Lower lobe of right lung (tissue), 2 donors: ENCODE results near the gene TPM1. TPM values are rescaled to one million over a fixed set of nuclear protein-coding genes. Genes with fewer than 3 reads are reported as not detected.

ENCODE experiments used
- ATAC-seq, 2 donors: fragments of 200-7000 bp; cut with Tn5 transposase; one replicate each; pipeline ENCODE4 v1.9.1; 2020 to 2022; ENCODE audit warnings: mild to moderate bottlenecking in 2 of 2, moderate library complexity in 2 of 2
- DNase-seq: peaks from one replicate; pipeline ENCODE4 v3.0.0-alpha.2; 2020
- H3K27ac ChIP-seq: fragments of 200-600 bp; one replicate; pipeline ENCODE4 v1.8.0; 2022
- H3K27me3 ChIP-seq: fragments of 200-600 bp; one replicate; pipeline ENCODE4 v1.8.0; 2022; ENCODE audit warnings: low read depth
- H3K36me3 ChIP-seq: fragments of 200-600 bp; one replicate; pipeline ENCODE4 v1.8.0; 2022; ENCODE audit warnings: mild to moderate bottlenecking
- H3K4me1 ChIP-seq: fragments of 200-600 bp; one replicate; pipeline ENCODE4 v1.8.0; 2022
- H3K4me3 ChIP-seq: fragments of 200-600 bp; one replicate; pipeline ENCODE4 v1.8.0; 2022; ENCODE audit warnings: mild to moderate bottlenecking
- H3K9me3 ChIP-seq: fragments of 200-600 bp; one replicate; pipeline ENCODE4 v1.8.0; 2022
- intact Hi-C: fragments of 100-400 bp; cut with DNase I; formaldehyde crosslinking; loops from one replicate; pipeline ENCODE4 v1.11.0; 2022
- total RNA-seq: library from RNA; stranded (reverse); fragmentation: NEBNext Ultra II Directional; extraction: Animal tissue kit (Norgen Biotek cat#: 25700); gene quantifications from one replicate; pipeline ENCODE4 v1.2.1, GENCODE V29; 2021
- TF ChIP-seq, protein P1 (sequence below): fragments of 200-600 bp; IDR thresholded peaks from one replicate; pipeline ENCODE4 v1.8.0; 2022; ENCODE audit warnings: antibody characterized with exemption, mild to moderate bottlenecking
- donor health status: DM: no; HTN: yes; CAD: no; lungs with severe emphysema.

Gene TPM1
- total RNA-seq, 1 donor from 2014 or later, result 137 TPM

GRCh38 chr15:63041402-63041973 is 1.1 kb upstream of the TPM1 start:
- ATAC-seq (no peak), DNase-seq (no peak)
- TF ChIP-seq, protein P1, sequence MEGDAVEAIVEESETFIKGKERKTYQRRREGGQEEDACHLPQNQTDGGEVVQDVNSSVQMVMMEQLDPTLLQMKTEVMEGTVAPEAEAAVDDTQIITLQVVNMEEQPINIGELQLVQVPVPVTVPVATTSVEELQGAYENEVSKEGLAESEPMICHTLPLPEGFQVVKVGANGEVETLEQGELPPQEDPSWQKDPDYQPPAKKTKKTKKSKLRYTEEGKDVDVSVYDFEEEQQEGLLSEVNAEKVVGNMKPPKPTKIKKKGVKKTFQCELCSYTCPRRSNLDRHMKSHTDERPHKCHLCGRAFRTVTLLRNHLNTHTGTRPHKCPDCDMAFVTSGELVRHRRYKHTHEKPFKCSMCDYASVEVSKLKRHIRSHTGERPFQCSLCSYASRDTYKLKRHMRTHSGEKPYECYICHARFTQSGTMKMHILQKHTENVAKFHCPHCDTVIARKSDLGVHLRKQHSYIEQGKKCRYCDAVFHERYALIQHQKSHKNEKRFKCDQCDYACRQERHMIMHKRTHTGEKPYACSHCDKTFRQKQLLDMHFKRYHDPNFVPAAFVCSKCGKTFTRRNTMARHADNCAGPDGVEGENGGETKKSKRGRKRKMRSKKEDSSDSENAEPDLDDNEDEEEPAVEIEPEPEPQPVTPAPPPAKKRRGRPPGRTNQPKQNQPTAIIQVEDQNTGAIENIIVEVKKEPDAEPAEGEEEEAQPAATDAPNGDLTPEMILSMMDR, result no peak
- H3K27me3 ChIP-seq, result peaks cover 48% of the 10 kb centered on the region
- intact Hi-C loops, result no loop called here
- H3K4me3 ChIP-seq, result peak overlapping the region; percentile 67
- peaks cover 21% of the 10 kb centered on the region for H3K4me1 ChIP-seq
- no peak overlapping the region for H3K27ac ChIP-seq
- H3K9me3 ChIP-seq, result no peaks in the 10 kb centered on the region
- no peaks in the 10 kb centered on the region for H3K36me3 ChIP-seq

DNA sequence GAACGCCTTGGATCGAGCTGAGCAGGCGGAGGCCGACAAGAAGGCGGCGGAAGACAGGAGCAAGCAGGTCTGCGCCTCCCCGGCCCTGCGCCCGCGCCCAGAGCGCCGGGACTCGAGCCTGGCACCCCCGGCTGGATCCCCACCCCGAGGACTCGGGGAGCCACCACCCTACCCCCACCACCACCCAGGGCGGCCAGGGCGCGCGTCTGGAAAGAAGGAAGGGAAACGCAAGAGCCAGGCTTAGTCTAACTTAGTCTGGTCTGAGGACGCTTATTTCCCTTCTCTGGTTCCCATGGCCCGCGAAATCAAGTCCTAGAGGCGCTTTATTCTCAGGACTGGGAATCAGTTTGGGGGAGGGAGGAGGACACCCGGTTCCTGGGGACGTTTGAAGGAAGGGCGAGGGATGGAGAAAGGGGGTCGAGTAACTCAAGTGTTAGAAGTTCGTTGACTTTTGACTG is 359 bp downstream of the TPM1 start:
- intact Hi-C loops, result no loop called here
- H3K27me3 ChIP-seq, result peaks cover 48% of the 10 kb centered on the region
- ATAC-seq, result peak; percentile 8 to 9

DNA sequence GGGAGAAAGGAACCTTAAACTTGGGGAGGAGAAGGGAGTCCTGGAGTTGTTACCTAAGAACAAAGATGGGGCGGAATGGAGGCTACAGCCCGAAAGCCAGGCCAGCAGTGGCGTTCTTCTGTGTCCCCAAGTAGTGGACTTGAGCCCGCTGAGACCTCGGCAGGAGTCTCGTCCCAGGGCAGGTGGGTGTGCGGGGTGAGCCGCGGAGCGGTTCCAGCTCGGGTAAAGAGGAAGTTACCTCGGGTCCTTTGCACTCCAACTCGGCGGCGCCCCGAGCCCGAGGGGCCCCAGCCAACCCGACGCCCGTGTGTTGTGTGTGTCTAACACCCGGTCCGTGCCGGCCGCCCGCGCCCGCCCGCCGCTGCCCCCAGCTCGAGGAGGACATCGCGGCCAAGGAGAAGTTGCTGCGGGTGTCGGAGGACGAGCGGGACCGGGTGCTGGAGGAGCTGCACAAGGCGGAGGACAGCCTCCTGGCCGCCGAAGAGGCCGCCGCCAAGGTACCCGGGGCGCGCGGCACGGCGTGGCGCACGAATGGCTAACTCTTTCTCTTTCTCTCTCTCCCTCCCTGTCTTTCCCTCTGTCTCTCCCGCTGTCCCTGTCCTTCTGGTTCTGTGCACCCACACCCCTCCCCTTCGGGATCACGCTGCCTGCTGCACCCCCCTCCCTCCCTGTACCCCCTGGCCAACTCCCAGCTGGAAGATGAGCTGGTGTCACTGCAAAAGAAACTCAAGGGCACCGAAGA is 959 bp downstream of the TPM1 start:
- DNase-seq (peak; percentile 67), ATAC-seq (no peak)
- Histone ChIP-seq H3K27ac (peak overlapping the region; percentile 71), H3K36me3 (no peaks in the 10 kb centered on the region), H3K4me1 (peaks cover 31% of the 10 kb centered on the region), H3K9me3 (no peaks in the 10 kb centered on the region), H3K27me3 (peaks cover 48% of the 10 kb centered on the region), H3K4me3 (peak overlapping the region; percentile 67)
- TF ChIP-seq, protein P1, result no peak
- intact Hi-C loops, result no loop called here

More for the DNA sequence above, 359 bp downstream of the TPM1 start:
- Histone ChIP-seq H3K4me1 (peaks cover 31% of the 10 kb centered on the region), H3K9me3 (no peaks in the 10 kb centered on the region), H3K27ac (peak overlapping the region; percentile 71), H3K36me3 (no peaks in the 10 kb centered on the region), H3K4me3 (peak overlapping the region; percentile 67)
- DNase-seq, result no peak
- TF ChIP-seq, protein P1, result no peak

DNA sequence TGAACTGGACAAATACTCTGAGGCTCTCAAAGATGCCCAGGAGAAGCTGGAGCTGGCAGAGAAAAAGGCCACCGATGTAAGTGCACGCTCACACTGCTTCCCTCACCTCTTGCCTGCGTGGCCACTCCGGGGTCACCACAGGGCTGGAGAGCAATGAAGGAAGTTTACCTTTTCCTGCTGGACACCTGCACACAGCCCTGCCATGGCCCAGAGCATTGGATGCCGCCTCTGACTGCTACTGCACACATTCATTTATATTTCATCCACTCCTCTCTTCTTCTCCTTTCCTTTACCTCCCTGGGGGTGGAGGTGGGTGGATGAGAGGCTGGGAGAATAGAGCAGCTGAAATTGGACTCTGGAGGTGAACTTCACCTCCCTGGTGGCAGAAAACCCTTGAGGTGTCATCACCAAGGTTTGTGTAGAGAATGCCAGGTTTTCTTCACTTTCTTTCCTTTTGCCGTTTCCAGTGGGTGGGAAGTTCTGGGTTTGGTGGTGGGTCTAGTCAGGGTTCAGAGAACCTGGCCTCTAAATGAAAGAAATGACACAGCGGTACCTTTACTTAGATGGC is 1.6 kb downstream of the TPM1 start:
- TF ChIP-seq, protein P1, result no peak
- H3K27me3 ChIP-seq, result peaks cover 48% of the 10 kb centered on the region
- ATAC-seq, result no peak

GRCh38 chr15:63044645-63045464 is 2.3 kb downstream of the TPM1 start:
- no peaks in the 10 kb centered on the region for H3K9me3 ChIP-seq
- H3K27ac ChIP-seq, result peak overlapping the region; percentile 1
- intact Hi-C loops, result no loop called here
- peaks cover 43% of the 10 kb centered on the region for H3K27me3 ChIP-seq
- H3K36me3 ChIP-seq, result no peaks in the 10 kb centered on the region
- H3K4me3 ChIP-seq, result peak overlapping the region; percentile 67
- TF ChIP-seq, protein P1, result no peak
- peaks cover 39% of the 10 kb centered on the region for H3K4me1 ChIP-seq
- DNase-seq (no peak), ATAC-seq (no peak)

More for the DNA sequence above, 1.6 kb downstream of the TPM1 start:
- intact Hi-C loops, result no loop called here
- peak overlapping the region; percentile 67 for H3K4me3 ChIP-seq
- H3K9me3 ChIP-seq, result no peaks in the 10 kb centered on the region
- no peak for DNase-seq
- H3K36me3 ChIP-seq, result no peaks in the 10 kb centered on the region
- no peak overlapping the region for H3K27ac ChIP-seq
- peaks cover 33% of the 10 kb centered on the region for H3K4me1 ChIP-seq
